ENCODE data around the gene ANKRD50.

ANKRD50 gene, protein sequence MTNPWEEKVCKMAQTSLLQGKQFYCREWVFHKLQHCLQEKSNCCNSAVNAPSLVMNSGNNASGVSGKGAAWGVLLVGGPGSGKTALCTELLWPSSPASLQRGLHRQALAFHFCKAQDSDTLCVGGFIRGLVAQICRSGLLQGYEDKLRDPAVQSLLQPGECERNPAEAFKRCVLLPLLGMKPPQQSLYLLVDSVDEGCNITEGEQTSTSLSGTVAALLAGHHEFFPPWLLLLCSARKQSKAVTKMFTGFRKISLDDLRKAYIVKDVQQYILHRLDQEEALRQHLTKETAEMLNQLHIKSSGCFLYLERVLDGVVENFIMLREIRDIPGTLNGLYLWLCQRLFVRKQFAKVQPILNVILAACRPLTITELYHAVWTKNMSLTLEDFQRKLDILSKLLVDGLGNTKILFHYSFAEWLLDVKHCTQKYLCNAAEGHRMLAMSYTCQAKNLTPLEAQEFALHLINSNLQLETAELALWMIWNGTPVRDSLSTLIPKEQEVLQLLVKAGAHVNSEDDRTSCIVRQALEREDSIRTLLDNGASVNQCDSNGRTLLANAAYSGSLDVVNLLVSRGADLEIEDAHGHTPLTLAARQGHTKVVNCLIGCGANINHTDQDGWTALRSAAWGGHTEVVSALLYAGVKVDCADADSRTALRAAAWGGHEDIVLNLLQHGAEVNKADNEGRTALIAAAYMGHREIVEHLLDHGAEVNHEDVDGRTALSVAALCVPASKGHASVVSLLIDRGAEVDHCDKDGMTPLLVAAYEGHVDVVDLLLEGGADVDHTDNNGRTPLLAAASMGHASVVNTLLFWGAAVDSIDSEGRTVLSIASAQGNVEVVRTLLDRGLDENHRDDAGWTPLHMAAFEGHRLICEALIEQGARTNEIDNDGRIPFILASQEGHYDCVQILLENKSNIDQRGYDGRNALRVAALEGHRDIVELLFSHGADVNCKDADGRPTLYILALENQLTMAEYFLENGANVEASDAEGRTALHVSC (N-terminal part only)

DNA sequence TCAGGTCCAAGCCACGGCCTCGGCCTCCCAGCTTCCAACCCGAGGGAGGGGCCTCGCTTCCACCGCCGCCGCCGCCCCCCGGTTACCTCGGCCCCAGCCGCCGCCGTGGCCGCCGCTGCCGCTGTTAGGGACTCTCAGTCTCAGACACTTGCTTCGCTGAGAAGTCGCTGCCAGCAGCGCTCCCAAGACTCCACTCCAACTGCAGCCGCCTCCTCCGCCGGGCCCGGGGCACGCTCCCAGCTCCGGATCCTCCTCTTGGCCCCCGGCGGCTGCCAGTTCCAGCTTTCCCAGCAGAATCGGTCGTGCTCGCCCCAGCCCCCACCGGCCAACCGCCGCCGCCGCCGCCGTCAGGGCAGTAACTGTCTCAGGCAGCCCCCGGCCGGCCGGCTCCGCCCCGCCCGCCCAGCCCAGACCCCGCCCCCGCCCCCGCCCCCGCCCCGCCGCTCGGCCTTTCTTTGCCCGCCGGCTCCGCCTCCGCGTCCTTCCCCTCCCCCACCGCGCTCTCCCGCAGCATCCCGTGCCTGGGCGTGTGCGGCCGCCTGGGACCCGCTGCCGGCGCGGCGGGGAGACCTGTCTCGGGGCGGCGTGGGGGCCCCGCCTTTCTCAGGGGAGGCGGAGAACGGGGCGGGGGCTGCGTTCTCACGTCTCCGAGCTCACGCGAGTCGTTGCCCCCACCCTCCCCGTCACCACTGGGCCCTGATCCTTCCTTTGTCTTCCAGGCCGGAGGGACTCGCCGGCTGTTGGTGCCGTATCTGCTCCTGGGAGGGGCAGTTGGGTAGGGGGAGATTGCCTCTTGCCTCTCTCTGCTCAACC is at the start of gene ANKRD50:
TSS of gene ANKRD50 (minus strand) at position 361 of the 813 bp plus-strand sequence. CDS start 2,221 bp downstream, outside the sequence.
- ChIA-PET CTCF (interaction anchor here (0.6 kb wide), 1 partner anchor 120 kb away, joined by 3 read pairs; no protein-coding TSS in a partner anchor), POLR2A (no interaction called here)
- peak; percentile 83 for DNase-seq (ENCODE audit: extremely low spot score)
- TF ChIP-seq CTBP1 (IDR thresholded peaks at IDR 0.05; ENCODE audit: borderline replicate concordance) (0 out of 2 replicates have a peak, but pooled peaks have one; percentile 2), FOXA1 (IDR thresholded peaks at IDR 0.05) (no peak), SUZ12 (IDR thresholded peaks at IDR 0.05) (no peak), ARNT (IDR thresholded peaks at IDR 0.05) (peak; percentile 51; the same call in 1 of the 2 replicates), NFRKB (IDR thresholded peaks at IDR 0.05) (no peak), ELF4 (IDR thresholded peaks at IDR 0.05) (peak; percentile 30; the same call in 1 of the 2 replicates)

DNA sequence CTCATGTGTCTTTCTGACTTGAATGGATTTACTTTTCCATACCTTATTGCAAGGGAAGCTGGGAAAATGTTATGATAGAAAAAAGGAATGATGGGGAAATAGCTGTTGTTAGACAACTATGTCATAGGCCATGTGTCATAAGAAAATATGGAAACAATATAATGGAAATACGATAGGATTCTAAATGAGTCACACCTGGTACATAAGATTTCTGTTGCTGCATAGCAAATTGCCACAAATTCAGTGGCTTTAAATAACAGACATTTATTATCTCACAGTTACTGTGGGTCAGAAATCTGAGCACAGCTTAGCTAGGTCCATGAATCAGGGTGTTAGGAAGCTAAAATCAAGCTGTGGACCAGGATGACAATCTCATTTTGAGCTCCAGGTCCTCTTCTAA is 44.6 kb upstream of the ANKRD50 start:
- TF ChIP-seq NFRKB (IDR thresholded peaks at IDR 0.05): no peak
- TF ChIP-seq ELF4 (IDR thresholded peaks at IDR 0.05): no peak
- TF ChIP-seq, protein P1, sequence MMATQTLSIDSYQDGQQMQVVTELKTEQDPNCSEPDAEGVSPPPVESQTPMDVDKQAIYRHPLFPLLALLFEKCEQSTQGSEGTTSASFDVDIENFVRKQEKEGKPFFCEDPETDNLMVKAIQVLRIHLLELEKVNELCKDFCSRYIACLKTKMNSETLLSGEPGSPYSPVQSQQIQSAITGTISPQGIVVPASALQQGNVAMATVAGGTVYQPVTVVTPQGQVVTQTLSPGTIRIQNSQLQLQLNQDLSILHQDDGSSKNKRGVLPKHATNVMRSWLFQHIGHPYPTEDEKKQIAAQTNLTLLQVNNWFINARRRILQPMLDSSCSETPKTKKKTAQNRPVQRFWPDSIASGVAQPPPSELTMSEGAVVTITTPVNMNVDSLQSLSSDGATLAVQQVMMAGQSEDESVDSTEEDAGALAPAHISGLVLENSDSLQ (IDR thresholded peaks at IDR 0.05): no peak
- no peak for TF ChIP-seq FOXK2 (IDR thresholded peaks at IDR 0.05)
- no peak for TF ChIP-seq TARDBP (IDR thresholded peaks at IDR 0.05)
- no peak for TF ChIP-seq ZNF384 (IDR thresholded peaks at IDR 0.05)
- no peak for TF ChIP-seq BHLHE40 (IDR thresholded peaks at IDR 0.05; ENCODE audit: borderline replicate concordance)
- no peak for TF ChIP-seq SP1 (IDR thresholded peaks at IDR 0.05)
- no peak for TF ChIP-seq SUZ12 (IDR thresholded peaks at IDR 0.05)
- TF ChIP-seq CTBP1 (IDR thresholded peaks at IDR 0.05; ENCODE audit: borderline replicate concordance): no peak
- TF ChIP-seq FOXA1 (IDR thresholded peaks at IDR 0.05): no peak
- no peak for TF ChIP-seq L3MBTL2 (conservative IDR thresholded peaks at IDR 0.05)
- no peak for TF ChIP-seq ARNT (IDR thresholded peaks at IDR 0.05)
- no peak for TF ChIP-seq FOXM1 (IDR thresholded peaks at IDR 0.05; ENCODE audit: borderline replicate concordance)
- ChIA-PET POLR2A (no interaction called here), CTCF (no interaction called here)
- DNase-seq (ENCODE audit: extremely low spot score): no peak

DNA sequence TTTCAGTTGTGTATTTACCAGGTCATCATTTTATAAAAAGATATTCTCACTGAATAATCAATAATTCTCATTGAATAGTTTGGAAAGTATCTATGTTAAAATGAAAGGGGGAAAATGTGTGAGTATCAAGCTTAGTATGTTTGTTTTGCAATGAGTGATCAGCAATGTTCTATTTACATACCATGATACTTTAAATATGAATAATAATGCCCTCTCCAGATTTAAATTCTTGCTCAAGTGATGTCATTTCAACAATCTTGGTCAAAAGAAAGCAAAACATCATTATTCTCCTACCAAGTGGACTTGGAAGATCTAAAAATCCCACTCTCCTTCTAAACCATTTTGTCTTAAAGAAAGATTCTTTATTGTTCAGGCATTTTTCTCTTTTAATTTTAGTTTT is 42.1 kb upstream of the ANKRD50 start:
- no peak for DNase-seq (ENCODE audit: extremely low spot score)
- CTCF ChIA-PET: interaction anchor here (0.7 to 0.8 kb wide), 2 partner anchors 13 to 363 kb away, joined by 3 to 4 read pairs; no protein-coding TSS in a partner anchor
- POLR2A ChIA-PET: no interaction called here
- TF ChIP-seq FOXA1 (IDR thresholded peaks at IDR 0.05): no peak
- TF ChIP-seq BHLHE40 (IDR thresholded peaks at IDR 0.05; ENCODE audit: borderline replicate concordance): no peak
- TF ChIP-seq TARDBP (IDR thresholded peaks at IDR 0.05): no peak
- no peak for TF ChIP-seq NFRKB (IDR thresholded peaks at IDR 0.05)
- TF ChIP-seq ARNT (IDR thresholded peaks at IDR 0.05): no peak

DNA sequence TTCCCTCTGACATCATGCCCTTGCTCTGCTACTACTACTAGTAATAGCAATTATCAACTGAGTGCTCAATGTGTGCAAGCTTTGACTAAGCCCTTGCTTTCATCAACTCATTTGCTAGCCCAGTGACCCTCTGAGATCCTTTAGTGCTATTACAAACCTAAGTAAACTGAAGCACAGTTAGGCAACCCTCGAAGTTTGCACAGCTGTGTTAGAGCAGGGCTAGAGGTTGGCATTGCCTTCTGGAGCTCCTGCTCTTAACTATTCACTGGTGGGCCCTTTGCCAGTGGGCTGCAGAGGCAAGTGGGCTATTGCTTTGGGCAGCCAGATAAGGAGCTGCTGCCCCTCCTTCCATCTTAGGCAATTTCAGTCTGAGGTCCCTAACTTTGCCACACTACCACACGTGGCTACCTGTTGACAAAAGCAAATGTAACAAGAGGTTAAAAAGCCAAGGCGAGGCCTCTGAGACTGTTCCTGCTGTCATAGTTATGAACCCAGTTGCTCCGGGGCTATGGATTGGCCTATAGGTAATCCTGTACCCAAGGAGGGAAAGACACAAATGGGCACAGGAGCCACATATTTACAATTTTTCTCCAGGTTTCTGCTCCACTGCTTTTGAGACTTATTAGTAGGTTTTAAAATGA is 41.5 kb upstream of the ANKRD50 start:
- TF ChIP-seq LEF1 (IDR thresholded peaks at IDR 0.05; ENCODE audit: borderline replicate concordance) (no peak), FOXM1 (IDR thresholded peaks at IDR 0.05; ENCODE audit: borderline replicate concordance) (no peak)
- TF ChIP-seq, protein P1 (IDR thresholded peaks at IDR 0.05): no peak
- CTCF ChIA-PET: no interaction called here
- POLR2A ChIA-PET: no interaction called here
- no peak for DNase-seq (ENCODE audit: extremely low spot score)

DNA sequence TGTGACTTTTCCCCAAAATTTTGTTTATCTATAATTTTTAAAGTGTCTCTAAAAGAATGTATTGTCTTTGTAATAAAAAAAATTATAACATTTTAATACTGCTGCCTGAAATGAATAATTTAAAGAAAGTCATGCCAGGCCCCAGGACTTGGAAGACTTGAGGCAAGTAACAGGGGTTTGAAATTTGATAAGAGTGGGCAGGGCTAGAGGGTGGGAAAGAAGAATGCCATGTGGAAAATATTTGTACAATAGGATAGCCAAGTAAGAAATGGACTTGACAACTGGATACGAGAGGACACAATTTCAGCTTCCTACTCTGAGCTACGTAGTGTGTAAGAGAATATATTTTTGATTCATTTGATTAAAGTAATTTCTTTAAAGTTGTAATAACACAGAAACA is 36.9 kb upstream of the ANKRD50 start:
- CTCF ChIA-PET: no interaction called here
- TF ChIP-seq ELF4 (IDR thresholded peaks at IDR 0.05) (no peak), SUZ12 (IDR thresholded peaks at IDR 0.05) (no peak), ZNF384 (IDR thresholded peaks at IDR 0.05) (no peak), TARDBP (IDR thresholded peaks at IDR 0.05) (no peak), SP1 (IDR thresholded peaks at IDR 0.05) (no peak), L3MBTL2 (conservative IDR thresholded peaks at IDR 0.05) (no peak), HDGF (IDR thresholded peaks at IDR 0.05; ENCODE audit: borderline replicate concordance) (no peak), FOXK2 (IDR thresholded peaks at IDR 0.05) (no peak), CTBP1 (IDR thresholded peaks at IDR 0.05; ENCODE audit: borderline replicate concordance) (no peak)
- TF ChIP-seq, protein P1 (IDR thresholded peaks at IDR 0.05): no peak
- DNase-seq (ENCODE audit: extremely low spot score): no peak
- POLR2A ChIA-PET: no interaction called here

All from HEK293T (cell line).